Stomach (tissue), 4 donors: ENCODE results near the gene MYF6.

Experiments used
- CTCF ChIP-seq, 7 experiments: fragments of 450-650 bp in 4 of 7; fragments of 200-600 bp in 3 of 7; sonication (generic) in 3 of 7; IDR thresholded peaks; one replicate each; pipeline ENCODE4 v1.5.1; 2016 to 2019; ENCODE audit warnings: antibody characterized with exemption in 7 of 7, control low read depth in 2 of 7, mild to moderate bottlenecking in 1 of 7
- EP300 ChIP-seq: sonication (generic); formaldehyde crosslinking; IDR thresholded peaks from one replicate; pipeline ENCODE4 v1.6.1; 2017; ENCODE audit warnings: antibody characterized with exemption
- POLR2A ChIP-seq, 4 donors: fragments of 450-650 bp; IDR thresholded peaks; one replicate each; pipeline ENCODE4 v1.6.1; 2016; ENCODE audit warnings: antibody characterized with exemption in 4 of 4, control low read depth in 2 of 4, mild to moderate bottlenecking in 1 of 4, moderate library complexity in 1 of 4
- POLR2AphosphoS5 ChIP-seq, 3 donors: sonication (generic); formaldehyde crosslinking; IDR thresholded peaks; one replicate each; pipeline ENCODE4 v1.6.1; 2016; ENCODE audit warnings: antibody characterized with exemption in 3 of 3

- TF ChIP-seq EP300, result no peak
- TF ChIP-seq POLR2A (IDR thresholded peaks at IDR 0.05), result no peak
- no peak for TF ChIP-seq CTCF (IDR thresholded peaks at IDR 0.05)
- TF ChIP-seq POLR2AphosphoS5 (IDR thresholded peaks at IDR 0.05), result no peak
These were observed 46.8 kb downstream of the MYF6 start for GRCh38 chr12:80754274-80754673.
